Effector CD8-positive, alpha-beta T cell (primary cell): ENCODE results near the gene POLH.
"Not testable (repeated sequence)": the region's sequence is repeated elsewhere in the genome, so short reads cannot be mapped to it uniquely, and the experiment has no call there.

Source experiments
- DNase-seq: peaks from one replicate; lab custom pipeline; 2025; lab: John Stamatoyannopoulos, UW

Gene POLH

DNA sequence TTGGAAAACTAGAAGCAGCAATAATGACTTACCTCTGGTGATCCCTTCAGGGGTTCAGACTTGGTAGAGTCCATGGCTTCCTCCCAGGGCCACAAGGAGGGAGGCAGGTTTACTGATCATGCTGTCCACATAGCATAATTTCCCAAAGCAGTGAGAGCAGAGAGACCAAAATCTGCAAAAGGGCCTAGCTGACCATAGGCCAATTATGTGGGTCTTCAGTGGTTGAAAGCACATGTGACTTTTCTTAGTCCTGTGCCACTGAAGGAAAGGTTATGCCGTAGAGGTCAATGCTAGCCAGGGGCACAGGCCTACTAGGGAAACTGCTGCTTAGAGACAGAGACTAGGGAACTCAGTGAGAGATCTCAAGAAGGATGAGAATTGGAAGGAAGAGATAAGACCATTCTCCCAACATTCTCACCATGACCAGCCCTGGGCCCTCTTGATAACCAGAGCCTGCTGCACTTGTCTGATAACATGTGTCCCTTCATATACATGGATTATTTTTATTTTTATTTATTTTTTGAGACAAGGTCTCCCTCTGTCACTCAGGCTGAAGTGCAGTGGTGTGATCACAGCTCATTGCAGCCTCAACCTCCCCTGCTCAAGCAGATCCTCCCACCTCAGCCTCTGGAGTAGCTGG, 55.1 kb downstream of the POLH start:
- no peak for DNase-seq

- DNase-seq = not testable (repeated sequence)
These were observed 57.0 kb downstream of the POLH start for GRCh38 chr6:43633002-43633401.

GRCh38 chr6:43634702-43635303, 58.8 kb downstream of the POLH start:
- DNase-seq = no peak

DNA sequence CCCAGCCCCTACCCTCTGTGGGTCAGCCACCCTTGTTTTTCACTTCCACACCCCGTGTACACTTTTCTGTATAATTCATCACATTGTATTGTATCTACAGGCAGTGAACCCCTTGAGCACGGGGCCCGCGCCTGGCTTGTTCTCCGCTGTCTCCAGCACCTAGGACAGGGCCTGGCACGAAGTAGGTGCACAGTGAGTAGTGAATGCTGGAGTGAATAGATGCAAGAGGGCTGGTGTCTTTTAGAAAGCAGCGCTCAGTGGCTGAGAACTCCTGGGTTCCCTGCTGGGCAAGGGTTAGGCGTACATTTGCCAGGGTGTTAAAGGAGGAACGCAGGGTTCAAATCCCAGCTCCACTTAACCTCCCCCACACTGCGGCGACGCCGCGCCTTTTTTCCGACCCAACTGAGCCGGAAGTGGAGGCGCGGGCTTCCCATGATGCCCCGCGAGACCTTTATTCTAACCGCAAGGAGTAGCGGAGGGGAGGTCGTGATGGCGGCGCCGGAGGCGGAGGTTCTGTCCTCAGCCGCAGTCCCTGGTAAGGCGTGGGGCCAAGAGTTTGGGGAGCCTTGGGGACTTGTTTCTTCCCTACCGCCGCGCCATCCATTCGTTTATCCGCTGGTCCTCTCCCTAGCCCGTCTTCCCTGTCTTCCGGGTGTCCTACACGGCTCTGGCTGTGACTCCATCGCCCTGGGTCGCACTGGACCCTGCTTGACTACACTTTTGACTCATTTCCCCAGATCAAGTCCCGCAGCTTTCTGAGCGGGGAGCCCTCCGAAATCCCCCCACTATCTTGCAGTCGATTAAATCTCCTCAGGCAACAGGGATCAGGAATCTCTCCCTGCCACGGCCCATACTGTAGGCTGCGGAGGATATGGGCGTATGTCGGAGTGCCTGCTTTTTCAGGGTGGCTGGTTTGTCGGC, 59.7 kb downstream of the POLH start, which contains the start of gene MAD2L1BP:
MAD2L1BP (plus strand) TSS at position 454 of the 921 bp plus-strand sequence; CDS start at position 490, 36 bp downstream.
- DNase-seq = peak; percentile 75

DNA sequence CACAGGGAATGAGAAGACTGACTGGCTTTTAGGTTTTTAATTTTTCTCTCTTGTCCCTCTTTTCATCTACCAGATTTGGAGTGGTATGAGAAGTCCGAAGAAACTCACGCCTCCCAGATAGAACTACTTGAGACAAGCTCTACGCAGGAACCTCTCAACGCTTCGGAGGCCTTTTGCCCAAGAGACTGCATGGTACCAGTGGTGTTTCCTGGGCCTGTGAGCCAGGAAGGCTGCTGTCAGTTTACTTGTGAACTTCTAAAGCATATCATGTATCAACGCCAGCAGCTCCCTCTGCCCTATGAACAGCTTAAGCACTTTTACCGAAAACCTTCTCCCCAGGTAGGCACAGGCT, 60.3 kb downstream of the POLH start:
- no peak for DNase-seq

GRCh38 chr6:43639984-43640800, 64.2 kb downstream of the POLH start:
- DNase-seq = no peak

GRCh38 chr6:43644940-43645612, 69.1 kb downstream of the POLH start, which contains the start of gene RSPH9:
Gene RSPH9 (plus strand): TSS chr6:43645036. CDS start chr6:43645099, 63 bp downstream.
- peak; percentile 64 for DNase-seq

GRCh38 chr6:43645613-43645964, 69.6 kb downstream of the POLH start:
- no peak for DNase-seq

- DNase-seq = no peak
These were observed 71.6 kb downstream of the POLH start for GRCh38 chr6:43647613-43648012.

DNA sequence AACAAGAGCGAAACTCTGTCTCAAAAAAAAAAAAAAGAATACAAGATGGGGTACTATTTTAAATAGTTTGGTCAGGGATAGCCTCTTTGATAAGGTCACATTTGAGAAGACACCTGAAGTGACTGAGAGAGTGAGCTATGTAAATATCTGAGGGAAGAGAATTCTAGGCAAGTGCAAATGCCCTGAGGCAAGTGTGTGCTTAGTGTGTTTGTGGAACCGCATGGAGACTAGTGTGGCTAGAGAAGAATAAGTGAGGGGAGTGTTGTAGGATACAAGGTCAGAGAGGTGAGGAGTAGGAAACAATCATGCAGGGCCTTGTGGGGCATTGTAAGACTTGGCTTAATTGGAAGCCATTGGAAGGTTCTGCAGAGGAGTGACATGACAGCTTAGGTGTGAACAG, 72.3 kb downstream of the POLH start:
- DNase-seq = no peak

DNA sequence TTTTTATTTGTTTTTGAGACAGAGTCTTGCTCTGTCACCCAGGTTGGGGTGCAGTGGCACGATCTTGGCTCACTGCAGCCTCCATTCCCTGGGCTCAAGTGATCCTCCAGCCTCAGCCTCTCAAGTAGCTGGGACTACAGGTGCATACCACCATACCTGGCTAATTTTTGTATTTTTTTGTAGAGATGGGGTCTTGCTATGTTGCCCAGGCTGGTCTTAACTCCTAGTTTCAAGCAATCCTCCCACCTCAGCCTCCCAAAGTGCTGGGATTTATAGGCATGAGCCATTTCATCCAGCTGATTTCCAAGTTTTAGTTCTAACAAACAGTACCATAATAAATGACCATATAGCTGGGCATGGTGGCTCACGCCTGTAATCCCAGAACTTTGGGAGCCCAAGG, 76.8 kb downstream of the POLH start:
- not testable (repeated sequence) for DNase-seq

- DNase-seq = no peak
These were observed 81.3 kb downstream of the POLH start for GRCh38 chr6:43657221-43657802.

DNA sequence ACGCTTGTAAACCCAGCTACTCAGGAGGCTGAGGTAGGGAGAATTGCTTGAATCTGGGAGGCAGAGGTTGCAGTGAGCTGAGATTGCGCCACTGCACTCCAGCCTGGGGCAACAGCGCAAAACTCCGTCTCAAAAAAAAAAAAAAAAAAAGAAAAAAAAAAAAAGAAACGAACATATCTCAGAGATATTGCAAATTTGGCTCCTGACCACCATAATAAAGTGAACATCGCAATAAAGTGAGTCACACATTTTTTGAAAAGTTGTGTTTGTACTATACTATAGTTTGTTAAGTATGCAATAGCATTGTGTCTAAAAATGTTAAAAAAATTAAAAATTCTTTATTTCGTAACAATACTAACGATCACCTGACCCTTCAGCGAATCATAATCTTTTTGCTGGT, 82.2 kb downstream of the POLH start:
- no peak for DNase-seq

GRCh38 chr6:43662948-43663347, 87.0 kb downstream of the POLH start:
- not testable (repeated sequence) for DNase-seq
